ENCODE measurements around the gene PPP1R15A.
A peak's percentile ranks its signal among the peaks of the same experiment; 100 is the strongest.

DNA sequence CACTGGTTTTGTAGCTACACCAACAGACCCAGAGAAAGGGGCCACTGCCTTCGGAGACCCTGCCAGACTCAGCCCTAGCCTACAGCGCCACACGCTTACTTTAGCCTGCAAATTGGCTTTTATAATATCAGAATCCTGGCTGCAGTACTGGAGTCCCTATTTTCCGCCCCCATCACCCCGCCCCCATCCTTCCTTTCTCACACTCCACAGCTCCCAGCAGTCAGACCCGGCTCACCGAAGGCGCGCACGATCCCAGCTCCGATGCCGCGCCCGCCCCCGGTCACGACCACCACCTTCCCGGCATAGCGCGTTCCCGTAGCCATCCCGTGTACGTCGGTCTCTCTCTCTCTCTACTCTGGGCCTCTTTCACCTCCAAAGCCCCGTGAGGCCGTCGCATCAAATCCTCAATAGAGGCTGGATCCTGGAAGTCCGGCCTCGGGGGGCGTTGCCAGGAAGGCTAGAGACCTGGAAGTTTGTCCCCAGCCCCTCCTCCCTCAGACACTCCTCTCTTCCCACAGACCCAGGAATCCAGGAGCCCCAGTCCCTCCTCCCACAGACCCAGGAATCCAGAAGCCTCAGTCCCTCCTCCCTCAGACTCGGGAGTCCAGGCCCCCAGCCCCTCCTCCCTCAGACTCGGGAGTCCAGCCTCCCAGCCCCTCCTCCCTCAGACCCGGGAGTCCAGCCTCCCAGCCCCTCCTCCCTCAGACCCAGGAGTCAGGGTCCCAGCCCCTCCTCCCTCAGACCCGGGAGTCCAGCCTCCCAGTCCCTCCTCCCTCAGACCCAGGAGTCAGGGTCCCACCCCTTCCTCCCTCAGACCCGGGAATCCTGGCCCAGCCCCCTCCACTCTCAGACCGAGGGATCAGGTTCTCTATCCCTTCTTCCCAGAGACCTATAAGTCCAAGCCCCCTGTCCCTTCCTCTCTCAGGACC lies 35.9 kb upstream of the PPP1R15A start, which contains the start of gene HSD17B14:
- TF ChIP-seq EZH2phosphoT487 (IDR thresholded peaks at IDR 0.05) = no peak
- peak; percentile 20 for TF ChIP-seq EZH2 (IDR thresholded peaks at IDR 0.05)
